GM18498 (cell line): ENCODE data around the gene QRICH1.
A peak's percentile ranks its signal among the peaks of the same experiment; 100 is the strongest.

Source experiments
- ATAC-seq: cut with Tn5 transposase; IDR thresholded peaks from one replicate; pipeline ENCODE4 v1.9.1; 2021; ENCODE audit warnings: mild to moderate bottlenecking, moderate library complexity; ENCODE audit not compliant: unreplicated experiment

QRICH1 gene

GRCh38 chr3:49119439-49119838, 25.6 kb upstream of the QRICH1 start:
- no peak for ATAC-seq

GRCh38 chr3:49119036-49119435, 25.2 kb upstream of the QRICH1 start:
- no peak for ATAC-seq

GRCh38 chr3:49112262-49112661, 18.4 kb upstream of the QRICH1 start:
- ATAC-seq, result no peak

GRCh38 chr3:49111347-49111746, 17.5 kb upstream of the QRICH1 start:
- ATAC-seq, result no peak

GRCh38 chr3:49110780-49111179, 16.9 kb upstream of the QRICH1 start:
- no peak for ATAC-seq

GRCh38 chr3:49108346-49108745, 14.5 kb upstream of the QRICH1 start:
- no peak for ATAC-seq

GRCh38 chr3:49104427-49105291, 10.8 kb upstream of the QRICH1 start, which contains the start of gene QARS1:
Gene QARS1, minus strand, starts transcription at chr3:49104757. Its CDS starts 24 bp downstream, at chr3:49104733.
- peak; percentile 92 for ATAC-seq

GRCh38 chr3:49104052-49104426, 10.2 kb upstream of the QRICH1 start:
- no peak for ATAC-seq

- no peak for ATAC-seq
Measured at GRCh38 chr3:49100046-49100615, 6.3 kb upstream of the QRICH1 start.

GRCh38 chr3:49098910-49099630, 5.2 kb upstream of the QRICH1 start:
- ATAC-seq, result no peak

GRCh38 chr3:49098429-49098828, 4.6 kb upstream of the QRICH1 start:
- no peak for ATAC-seq

GRCh38 chr3:49092938-49093852, 676 bp downstream of the QRICH1 start:
- ATAC-seq, result peak; percentile 37

GRCh38 chr3:49081429-49081828, 12.4 kb downstream of the QRICH1 start:
- ATAC-seq, result no peak

GRCh38 chr3:49079270-49079669, 14.6 kb downstream of the QRICH1 start:
- ATAC-seq, result no peak

- no peak for ATAC-seq
Measured at GRCh38 chr3:49076646-49077045, 17.2 kb downstream of the QRICH1 start.

GRCh38 chr3:49076116-49076515, 17.8 kb downstream of the QRICH1 start:
- no peak for ATAC-seq

- no peak for ATAC-seq
Measured at GRCh38 chr3:49058011-49058410, 35.9 kb downstream of the QRICH1 start.

- ATAC-seq, result no peak
Measured at GRCh38 chr3:49057268-49057667, 36.6 kb downstream of the QRICH1 start.

- no peak for ATAC-seq
Measured at GRCh38 chr3:49054344-49054862, 39.5 kb downstream of the QRICH1 start.

- no peak for ATAC-seq
Measured at GRCh38 chr3:49053543-49053942, 40.3 kb downstream of the QRICH1 start.
